GM21528 (cell line): ENCODE measurements around the gene NDST3.
"Not testable (repeated sequence)": the region's sequence is repeated elsewhere in the genome, so short reads cannot be mapped to it uniquely, and the experiment has no call there.

Experiments used
- ATAC-seq: cut with Tn5 transposase; IDR thresholded peaks from one replicate; pipeline ENCODE4 v1.9.1; 2021; ENCODE audit warnings: mild to moderate bottlenecking, moderate library complexity; ENCODE audit not compliant: unreplicated experiment, low FRiP score

The NDST3 gene

DNA sequence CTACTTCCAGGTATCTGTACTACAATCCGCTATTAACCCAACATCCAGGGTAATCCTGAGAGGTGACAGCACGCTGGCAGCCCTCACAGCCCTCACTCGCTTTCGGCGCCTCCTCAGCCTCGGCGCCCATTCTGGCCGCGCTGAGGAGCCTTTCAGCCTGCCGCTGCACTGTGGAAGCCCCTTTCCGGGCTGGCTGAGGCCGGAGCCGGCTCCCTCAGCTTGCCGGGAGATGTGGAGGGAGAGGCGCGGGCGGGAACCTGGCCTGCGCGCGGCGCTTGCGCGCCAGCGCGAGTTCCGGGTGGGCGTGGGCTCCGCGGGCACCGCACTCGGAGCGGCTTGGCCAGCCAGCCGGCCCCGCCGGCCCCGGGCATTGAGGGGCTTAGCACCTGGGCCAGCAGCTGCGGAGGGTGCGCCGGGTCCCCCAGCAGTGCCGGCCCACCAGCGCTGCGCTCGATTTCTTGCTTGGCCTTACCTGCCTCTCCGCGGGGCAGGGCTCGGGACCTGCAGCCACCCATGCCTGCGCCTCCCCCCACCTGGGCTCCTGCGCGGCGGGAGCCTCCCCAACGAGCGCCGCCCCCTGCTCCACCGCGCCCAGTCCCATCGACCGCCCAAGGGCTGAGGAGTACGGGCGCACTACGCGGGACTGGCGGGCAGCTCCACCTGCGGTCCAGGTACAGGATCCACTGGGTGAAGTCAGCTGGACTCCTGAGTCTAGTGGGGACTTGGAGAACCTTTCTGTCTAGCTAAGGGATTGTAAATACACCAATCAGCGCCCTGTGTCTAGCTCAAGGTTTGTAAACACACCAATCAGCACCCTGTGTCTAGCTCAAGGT is 231.2 kb downstream of the NDST3 start:
- no peak for ATAC-seq

DNA sequence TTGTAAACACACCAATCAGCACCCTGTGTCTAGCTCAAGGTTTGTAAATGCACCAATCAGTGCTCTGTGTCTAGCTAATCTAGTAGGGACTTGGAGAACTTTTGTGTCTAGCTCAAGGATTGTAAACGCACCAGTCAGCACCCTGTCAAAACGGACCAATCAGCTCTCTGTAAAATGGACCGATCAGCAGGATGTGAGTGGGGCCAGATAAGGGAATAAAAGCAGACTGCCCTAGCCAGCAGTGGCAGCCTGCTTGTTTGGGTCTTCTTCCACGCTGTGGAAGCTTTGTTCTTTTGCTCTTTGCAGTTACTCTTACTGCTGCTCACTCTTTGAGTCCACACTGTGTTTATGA is 231.8 kb downstream of the NDST3 start:
- ATAC-seq = not testable (repeated sequence)

DNA sequence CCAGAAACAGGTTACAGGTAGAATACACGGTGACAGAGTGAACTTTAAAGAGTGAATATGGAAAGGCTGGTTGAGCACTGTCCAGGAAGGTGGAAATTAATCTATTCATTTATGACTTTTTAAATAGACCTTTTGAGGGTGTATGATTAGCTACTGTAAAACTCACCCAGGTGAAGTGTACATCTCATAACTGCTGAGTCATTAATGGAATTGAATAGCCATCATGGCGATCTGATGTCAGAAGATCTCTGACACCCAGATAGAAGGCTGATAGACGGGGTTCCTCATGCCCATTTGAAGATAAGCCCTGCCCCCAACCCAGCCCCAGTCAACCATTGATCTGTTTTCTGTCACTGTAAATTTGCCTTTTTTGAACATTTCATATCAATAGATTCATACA is 234.5 kb downstream of the NDST3 start:
- no peak for ATAC-seq

DNA sequence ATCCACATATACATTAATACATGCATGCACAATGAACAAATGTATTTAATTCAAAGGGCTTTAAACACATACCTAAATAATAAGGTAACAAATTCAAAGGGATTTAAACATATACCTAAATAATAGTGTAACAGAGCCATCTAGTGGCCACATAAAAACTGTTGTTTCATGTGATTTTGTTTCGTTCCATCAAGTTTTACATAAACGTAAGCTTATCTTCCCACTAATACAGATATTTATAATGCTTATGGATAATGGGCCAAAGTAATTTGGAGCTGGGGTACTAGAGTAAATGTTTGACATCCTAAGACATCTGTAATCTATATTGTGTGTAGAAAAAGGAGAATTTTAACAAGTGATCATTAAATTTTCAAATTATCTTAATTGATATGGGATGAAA is 236.2 kb downstream of the NDST3 start:
- ATAC-seq = peak; percentile 51

DNA sequence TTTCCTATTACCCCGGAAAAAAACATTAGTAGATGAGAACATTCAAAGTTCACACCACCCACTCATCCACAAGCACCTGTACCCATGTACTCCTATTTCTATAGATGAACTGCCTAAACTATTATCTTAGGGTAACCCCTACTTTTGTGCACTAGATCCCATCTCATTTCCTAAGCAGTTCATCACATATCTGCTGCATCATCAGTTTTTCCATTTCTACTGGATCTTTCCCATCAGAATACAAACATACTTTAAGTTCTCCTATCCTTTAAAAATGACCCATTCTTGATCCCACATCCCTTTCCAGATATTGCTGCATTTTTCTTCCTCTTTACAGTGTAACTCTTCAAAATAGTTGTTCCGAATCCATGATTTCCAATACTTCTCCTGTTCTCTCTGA is 237.5 kb downstream of the NDST3 start:
- no peak for ATAC-seq

DNA sequence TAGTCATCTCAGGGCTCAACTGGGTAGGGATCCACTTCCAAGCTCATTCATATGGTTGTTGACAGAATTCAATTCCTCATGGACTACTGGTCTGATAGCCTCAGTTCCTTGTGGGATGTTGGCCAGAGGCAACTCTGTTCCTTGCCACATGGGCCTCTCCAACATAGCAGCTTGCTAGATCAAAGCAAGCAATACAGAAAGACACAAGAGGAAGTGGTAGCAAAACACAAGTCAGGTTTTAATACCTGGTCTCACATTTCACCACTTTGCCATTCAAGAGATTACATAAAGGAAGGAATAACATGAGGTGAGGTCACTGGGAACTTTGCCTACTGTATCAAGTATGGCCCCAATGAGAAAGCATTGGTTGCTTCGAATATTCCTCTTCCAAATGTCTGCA is 239.4 kb downstream of the NDST3 start:
- no peak for ATAC-seq

DNA sequence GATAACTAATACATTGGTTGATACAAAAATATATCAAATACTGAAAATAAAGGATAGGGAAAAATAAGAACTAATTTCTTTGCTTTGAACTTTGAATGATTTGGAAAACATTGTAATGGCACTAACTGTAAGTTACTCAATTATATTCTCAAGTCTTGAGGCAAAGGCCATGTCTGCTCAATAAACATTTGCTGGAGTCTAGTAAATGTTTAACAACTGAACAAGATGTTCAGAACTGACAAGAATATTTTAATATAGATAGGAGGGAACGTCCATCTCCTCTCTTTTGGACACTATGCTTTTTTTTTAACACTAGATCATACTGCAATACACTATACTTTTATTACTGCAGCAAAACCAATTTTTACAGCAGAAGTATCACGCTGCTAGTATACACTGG is 242.3 kb downstream of the NDST3 start:
- ATAC-seq = no peak

DNA sequence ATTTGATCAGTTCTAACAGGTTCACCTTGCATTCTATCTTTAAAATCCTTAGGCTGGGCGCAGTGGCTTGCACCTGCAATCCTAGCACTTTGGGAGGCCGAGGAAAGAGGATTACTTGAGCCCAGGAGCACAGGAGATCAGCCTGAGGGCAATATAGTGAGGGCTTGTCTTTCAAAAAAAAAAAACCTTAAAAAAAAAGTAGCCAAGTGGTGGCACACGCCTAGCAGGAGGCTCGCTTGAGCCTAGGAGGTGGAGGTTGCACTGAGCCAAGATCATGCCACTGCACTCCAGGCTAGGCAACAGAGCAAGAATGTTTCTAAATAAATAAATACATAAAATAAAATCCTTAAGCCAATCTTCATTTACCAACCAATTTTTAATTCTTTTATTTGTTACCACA is 243.0 kb downstream of the NDST3 start:
- ATAC-seq = no peak

DNA sequence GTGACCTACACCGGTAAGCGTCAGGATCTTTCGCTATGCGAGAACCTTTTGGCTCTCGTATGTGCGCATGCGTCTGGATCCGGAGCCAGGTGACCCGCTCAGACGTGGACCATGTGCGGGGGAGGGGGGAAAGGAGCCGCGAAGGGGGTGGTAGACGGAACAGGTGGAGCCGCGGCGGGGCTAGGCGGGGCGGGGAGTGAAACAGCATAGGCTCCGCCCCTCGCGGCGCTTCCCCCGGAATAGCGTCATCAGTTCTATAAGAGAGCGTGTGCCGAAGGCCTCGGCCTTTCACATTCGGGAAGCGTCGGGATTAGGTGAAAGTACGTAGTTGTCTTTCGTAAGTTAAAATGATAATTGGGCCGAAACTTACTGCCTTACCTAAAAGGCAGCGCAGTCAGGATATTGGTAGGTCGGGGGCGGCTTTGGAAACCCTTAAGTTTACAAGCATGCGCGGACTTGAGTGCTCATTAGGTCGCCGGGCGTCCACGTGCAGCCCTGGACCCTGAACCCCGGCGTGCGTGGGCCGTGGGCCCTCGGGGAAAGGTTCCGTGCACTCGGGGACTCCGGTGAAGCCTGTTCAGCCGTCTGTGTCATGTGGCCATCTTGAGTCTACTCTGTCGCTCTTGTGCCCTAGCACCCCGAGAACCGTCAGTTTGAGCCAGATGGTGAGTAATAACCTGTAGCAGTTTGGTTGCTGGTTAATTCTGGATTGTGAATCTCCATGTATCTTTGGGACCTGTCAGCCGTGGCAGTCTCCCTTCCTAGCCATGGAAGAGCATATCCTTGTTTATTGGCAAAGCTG is 244.4 kb downstream of the NDST3 start:
- peak; percentile 90 for ATAC-seq

DNA sequence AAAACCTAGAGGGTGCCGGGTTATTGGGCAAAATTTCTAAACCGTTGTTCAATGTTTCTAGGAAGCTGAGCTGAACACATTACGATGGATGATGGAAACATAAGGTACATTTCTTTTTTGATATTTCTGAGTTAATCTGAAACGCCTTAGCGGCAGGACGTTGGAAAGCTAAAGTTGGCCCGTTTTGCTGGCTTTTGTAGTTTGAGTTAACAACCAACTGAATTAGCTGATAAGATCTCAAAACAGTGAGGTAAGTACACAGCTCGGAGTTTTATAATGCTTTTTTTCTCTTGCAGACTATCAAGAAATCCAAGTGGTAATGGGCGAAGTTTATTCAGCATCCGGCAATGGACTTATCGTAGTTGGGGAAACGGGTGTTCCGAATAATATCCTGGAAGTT is 245.0 kb downstream of the NDST3 start:
- no peak for ATAC-seq

DNA sequence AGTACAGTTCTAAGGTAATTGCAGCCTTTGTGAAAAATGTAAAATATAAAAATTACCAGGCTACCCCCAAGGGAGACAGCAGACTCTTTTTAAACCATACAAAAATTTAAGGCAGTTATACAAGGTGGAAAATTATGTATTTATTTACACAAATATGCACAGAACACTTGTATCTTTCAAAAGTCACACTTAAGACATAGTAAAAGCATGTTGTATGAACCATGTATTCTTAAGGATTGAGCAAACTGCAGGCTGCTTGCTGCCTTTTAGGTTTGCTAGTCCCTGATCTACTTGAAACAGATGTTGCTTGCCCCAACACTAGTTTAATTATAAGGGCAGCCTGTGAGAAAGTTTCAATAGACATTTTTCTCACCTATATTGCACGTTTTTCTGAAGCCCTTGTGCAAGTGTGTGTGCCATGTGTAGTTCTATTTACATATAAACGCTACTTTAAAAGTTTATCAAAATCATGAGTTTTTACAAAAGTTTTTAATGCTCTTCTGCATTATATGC is 245.7 kb downstream of the NDST3 start:
- ATAC-seq = no peak

DNA sequence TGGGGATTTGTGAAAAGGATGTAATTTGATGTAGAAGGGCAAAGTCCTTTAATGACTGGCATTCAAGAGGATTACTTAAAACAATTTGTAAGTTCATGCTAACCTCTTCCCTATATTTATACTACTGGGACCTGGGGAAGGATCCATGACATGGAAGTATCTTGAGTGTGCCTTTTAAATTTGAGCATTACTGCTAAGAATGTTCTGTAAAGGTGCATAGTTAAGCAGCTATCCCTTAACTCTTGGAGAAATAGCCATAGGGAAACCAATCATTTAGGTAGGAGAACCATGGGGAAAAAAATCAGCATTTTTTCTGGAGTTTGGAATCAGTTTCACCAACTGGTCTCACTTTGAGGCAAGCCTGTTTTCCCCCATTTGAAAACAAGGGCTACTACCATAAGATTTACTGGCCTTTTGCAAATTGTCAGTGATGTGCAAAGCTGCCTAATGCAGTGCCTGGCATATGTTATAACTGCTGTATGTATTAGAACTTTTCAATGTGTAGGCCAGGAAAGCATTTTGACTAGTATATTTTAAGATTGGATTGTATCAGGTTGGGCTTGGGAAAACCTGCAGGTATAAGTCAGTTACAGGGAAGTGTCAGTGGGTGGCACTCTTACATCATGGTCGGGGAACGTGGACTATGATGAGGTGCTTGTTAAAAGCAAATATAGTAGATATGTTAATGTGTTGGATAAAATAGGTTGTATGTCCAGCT is 246.4 kb downstream of the NDST3 start:
- peak; percentile 30 for ATAC-seq

DNA sequence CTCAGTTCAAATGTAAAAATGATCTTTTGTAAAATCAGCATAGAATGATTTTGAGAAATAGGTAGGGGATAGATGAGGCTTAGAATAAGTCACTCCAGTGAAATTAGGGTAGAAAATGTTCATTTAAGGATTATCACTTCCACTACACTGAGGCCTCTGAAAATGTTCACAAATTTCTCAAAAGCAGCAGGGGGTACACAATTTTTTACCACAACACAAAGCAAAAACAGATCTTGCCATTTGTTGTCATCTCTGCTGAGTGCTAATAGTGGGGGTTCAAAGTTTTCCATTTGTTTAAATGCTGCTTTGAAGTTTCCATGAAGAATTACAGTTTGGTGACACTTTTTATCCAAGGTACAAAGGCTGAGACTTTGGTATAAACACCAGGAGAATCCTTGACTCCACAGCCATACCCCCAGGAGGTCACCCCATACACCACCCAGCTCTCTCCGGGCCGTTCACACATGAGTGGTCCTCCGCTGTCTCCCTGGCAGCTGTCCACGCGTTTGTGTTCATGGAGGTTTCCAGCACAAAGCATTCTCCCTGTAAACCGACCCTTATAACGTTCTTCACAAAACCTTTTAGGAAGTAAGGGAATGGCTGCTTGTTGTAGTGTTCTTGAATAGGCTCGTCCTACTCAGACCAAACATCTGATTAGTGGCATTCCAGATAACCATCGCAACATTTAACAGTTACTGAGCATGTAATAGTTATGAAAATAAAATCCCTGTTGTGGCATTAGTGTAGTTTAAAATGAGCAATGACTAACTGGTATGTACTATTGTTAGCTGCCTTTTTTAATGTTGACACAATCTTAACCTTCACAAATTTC is 247.5 kb downstream of the NDST3 start:
- no peak for ATAC-seq

DNA sequence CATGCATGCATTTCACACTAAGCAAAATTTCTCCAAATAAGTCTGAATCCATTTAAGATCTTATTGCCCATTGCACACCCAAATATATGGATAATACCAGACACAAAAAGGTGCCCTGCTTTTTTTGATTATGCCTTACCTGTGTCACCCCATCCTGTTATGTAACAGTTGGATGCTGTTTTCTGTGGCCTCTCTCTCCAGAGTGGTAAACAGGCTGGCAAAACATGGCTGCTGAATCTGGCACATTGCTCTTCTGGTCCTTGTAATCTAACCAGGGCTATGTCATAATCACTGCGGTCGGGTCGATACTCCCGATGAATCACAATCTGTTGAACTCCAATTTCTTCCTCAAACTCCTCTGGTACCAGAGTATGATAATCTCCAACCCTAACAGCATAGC is 248.4 kb downstream of the NDST3 start:
- ATAC-seq = no peak

DNA sequence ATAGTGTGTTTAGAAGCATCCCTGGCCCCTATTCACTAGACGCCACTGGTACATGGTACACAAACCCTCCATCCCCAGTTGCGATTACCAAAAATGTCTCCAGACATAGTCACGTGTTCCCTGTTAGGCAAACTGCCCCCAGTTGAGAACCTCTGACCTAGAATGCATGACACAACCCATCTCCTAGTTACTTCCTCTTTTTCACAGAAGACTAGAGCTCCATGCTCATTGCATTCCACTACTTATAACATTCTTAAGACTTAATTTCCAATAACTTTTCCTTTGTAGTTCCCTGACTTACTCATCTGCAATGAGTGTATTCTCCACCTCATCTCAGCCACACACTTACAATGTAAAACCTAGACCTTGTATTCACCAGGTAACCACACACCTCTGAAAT is 249.9 kb downstream of the NDST3 start:
- peak; percentile 52 for ATAC-seq

DNA sequence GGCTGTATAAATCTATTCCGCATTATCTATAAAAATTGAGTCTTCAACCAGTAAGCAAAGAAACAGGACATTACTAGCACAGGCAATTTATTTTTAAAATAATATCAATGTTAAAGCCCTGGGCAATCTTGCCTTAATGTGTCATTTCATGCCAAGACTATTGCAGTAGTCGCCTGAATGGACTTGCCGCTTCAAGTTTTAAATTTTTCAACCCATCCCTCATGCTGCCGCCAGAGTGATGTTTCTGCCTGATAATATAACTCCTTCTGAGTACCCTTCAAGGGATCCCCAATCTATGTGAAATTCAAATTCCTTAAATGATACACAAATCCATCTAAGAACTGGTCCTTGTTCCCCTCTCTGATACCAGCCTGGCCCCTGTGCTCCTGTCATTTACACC is 251.6 kb downstream of the NDST3 start:
- no peak for ATAC-seq

DNA sequence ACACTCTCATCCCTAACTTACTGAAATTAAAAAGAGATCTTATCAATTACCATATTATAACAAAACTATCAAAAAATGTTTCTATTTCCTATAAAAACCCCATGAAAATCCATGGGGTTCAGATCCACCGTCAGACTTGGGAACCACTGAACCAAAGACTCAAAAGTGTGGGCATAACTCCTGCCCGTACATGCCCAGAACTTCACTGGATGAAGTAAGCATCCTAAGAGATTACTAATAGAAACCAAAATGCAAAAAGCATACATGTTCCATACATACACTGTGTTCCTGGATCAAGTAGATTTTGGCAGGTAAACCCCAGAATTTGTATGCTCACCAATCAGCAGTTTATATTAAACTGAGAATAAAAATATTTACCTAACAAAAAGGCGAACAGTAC is 252.4 kb downstream of the NDST3 start:
- ATAC-seq = no peak

DNA sequence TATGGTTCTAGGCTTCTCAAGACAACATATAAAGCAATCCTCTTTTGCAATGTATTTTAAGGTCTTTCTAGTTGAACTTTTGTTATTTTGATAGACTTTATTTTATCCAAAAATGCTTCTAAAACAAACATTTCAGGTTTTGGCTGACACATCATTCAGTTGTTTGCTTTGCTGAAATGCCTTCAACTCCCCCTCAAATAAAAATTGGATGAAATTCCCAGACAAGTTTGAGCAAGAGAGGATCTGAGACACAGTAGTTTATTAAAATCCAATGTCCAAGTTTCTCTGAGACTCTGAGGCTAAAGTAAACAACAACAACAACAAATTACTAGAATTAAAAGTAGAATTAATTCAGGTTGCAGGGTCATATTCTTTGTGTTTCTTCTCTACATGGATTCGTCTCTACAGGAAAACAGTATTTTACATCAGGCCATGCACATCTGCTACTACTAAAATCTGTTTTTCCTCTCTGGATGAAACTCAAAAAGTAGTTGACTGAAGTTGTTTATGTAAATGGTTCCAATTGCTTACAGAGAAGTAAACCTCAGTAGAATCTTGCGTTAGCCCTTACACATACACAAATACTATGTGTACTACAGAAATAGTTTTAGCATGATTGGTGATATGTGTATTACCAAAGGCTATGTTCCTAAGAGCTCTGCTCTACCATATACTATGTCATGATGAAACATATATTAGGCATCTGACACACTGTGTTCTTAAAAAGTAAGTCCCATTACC is 253.6 kb downstream of the NDST3 start:
- no peak for ATAC-seq

DNA sequence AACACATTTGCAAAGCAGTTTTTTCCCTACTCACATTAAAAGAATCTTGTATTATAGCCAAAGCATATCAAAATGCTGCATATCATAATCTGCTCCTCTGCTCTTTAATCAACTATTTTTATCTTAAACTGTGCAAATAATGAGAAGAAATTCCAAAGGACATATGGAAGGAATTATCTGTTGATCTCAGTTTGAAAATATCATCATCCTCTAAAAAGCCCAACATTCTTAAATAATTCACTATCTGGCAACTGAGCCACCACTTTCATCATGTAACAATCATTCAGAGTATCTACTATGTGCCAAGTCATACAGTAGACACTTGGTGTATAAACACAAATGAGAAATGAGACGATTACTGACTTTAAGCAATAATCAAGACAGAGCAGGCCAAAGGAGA is 255.5 kb downstream of the NDST3 start:
- no peak for ATAC-seq

DNA sequence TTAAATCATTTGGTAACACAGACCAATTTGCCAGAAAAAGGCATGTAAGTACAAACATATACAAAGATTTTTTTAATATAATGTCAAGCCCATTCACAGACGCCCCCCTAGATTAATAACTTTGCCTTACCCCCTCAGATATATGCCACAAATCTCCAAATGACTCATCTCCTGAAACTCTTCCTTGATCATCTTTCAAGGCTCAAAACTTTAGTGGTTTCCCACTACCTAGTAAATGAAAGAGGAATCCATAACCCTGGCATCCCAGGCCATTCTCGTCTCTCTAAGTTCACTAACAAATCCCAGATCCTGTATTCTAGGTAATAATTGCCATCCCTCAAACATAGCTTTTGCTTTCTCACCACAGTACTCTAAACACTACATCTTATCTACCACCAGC is 256.7 kb downstream of the NDST3 start:
- ATAC-seq = no peak
